ENCODE measurements around the gene DENND2A.

DENND2A gene

DNA sequence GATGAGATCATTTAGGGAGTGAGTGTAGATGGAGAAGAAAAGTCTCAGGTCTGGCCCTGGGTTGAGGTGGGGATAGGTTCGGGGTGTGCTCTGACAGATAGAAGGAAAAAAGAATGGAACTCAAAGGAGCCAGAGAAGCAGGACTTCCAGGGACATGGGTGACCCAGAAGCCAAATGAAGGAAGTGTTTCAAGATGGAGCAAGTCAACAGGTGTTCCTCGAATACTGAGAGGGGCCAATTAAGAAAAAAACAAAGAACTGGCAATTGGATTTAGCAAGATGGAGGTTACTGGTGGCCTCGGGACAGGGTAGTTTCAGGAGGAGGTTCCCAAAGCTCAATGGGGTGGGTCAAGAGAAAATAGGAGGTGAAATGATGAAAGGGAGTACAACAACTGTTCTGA, 40.3 kb downstream of the DENND2A start:
- TF ChIP-seq, protein P1, sequence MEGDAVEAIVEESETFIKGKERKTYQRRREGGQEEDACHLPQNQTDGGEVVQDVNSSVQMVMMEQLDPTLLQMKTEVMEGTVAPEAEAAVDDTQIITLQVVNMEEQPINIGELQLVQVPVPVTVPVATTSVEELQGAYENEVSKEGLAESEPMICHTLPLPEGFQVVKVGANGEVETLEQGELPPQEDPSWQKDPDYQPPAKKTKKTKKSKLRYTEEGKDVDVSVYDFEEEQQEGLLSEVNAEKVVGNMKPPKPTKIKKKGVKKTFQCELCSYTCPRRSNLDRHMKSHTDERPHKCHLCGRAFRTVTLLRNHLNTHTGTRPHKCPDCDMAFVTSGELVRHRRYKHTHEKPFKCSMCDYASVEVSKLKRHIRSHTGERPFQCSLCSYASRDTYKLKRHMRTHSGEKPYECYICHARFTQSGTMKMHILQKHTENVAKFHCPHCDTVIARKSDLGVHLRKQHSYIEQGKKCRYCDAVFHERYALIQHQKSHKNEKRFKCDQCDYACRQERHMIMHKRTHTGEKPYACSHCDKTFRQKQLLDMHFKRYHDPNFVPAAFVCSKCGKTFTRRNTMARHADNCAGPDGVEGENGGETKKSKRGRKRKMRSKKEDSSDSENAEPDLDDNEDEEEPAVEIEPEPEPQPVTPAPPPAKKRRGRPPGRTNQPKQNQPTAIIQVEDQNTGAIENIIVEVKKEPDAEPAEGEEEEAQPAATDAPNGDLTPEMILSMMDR (IDR thresholded peaks at IDR 0.05), result no peak
- Histone ChIP-seq H3K27ac (no peak overlapping the region), H3K36me3 (no peaks in the 10 kb centered on the region)

DNA sequence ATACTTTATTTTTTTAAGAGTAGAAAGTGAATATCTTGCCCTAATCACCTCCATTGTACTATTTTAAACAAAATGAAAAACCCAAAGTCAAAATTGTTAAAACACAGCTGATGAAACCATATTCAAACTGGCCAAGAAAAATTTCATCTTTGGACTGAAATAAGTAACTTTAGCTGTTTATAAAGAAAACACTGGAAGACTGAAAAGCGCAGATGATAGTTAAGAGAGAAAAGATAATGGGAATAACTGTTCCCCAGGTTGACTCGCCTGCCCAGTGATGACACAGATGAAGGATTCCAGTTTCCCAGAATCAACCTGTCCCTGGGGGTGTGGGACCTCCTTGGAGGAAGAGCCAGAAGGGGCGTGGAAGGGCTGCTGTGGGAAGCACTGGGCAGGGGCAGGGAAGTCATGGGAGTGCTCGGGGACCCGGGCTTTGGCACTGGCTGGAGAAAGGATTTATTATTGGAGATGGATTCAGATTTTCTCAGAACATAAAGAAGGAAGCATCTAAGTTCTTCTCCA, 43.1 kb downstream of the DENND2A start:
- TF ChIP-seq, protein P1 (IDR thresholded peaks at IDR 0.05), result no peak

More for the DNA sequence above, 40.3 kb downstream of the DENND2A start:
- DNase-seq, result no peak
- Histone ChIP-seq H3K27me3 (peaks cover 0 to 5% of the 10 kb centered on the region in 2 donors), H3K4me3 (no peak overlapping the region), H3K4me1 (peaks cover 0 to 2% (median 0%) of the 10 kb centered on the region in 4 donors), H3K9me3 (no peaks in the 10 kb centered on the region)
- intact Hi-C loops (cut with DNase I; ENCODE audit: low total_unique reads), result no loop called here

DNA sequence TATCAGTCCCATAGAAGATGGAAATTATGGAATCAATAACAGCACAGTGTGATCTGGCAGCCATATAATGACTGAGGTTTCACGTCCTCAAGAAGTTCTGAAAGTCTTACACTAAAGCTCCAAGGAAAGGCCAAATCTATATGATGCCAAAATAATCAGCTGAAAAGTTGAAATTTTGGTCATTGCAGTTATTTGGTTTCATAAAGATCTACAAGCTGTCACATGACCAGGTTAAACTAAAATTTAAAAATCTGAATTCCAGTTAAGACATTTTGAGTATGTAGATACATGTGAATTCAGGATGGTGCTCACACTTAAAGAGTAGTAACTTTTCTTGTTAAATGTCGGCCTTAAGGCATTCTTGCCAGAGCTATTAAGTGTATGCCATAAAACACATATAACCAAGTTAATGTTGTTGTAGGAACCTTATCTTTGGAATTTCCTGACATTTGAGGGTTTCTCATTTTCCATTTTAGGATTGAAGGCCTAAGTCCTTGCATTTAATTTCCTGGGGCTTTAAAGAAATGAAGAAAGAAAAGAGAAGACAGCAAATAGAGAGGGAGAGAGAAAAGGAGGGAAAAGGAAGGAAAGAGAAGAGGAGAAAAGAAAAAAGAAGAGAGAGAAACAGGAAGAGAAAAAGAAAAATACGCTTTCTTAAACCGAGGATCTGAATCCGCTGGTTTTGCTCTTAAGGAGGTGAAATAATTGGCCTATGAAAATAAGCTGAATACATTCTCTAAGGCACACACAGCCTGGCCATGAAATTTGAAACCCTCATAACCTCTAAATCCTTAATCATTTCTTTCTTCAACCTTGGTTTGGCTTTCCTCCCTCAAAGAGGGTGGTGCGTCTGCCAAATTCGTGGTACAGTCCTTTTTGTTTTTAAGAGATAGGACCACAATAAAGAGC, 43.8 kb downstream of the DENND2A start:
- Histone ChIP-seq H3K9me3 (no peaks in the 10 kb centered on the region), H3K4me1 (peaks cover 0 to 2% (median 0%) of the 10 kb centered on the region in 4 donors), H3K27ac (no peak overlapping the region), H3K36me3 (no peaks in the 10 kb centered on the region), H3K4me3 (no peak overlapping the region), H3K27me3 (no peaks in the 10 kb centered on the region)
- intact Hi-C loops (cut with DNase I; ENCODE audit: low total_unique reads), result no loop called here
- TF ChIP-seq, protein P1 (IDR thresholded peaks at IDR 0.05), result no peak
- no peak for DNase-seq

More for the DNA sequence above, 43.1 kb downstream of the DENND2A start:
- Histone ChIP-seq H3K36me3 (no peaks in the 10 kb centered on the region), H3K4me1 (peaks cover 0 to 2% (median 0%) of the 10 kb centered on the region in 4 donors), H3K27ac (no peak overlapping the region), H3K27me3 (peaks cover 0 to 5% of the 10 kb centered on the region in 2 donors), H3K4me3 (no peak overlapping the region), H3K9me3 (no peaks in the 10 kb centered on the region)
- DNase-seq, result no peak
- intact Hi-C loops (cut with DNase I; ENCODE audit: low total_unique reads), result no loop called here

DNA sequence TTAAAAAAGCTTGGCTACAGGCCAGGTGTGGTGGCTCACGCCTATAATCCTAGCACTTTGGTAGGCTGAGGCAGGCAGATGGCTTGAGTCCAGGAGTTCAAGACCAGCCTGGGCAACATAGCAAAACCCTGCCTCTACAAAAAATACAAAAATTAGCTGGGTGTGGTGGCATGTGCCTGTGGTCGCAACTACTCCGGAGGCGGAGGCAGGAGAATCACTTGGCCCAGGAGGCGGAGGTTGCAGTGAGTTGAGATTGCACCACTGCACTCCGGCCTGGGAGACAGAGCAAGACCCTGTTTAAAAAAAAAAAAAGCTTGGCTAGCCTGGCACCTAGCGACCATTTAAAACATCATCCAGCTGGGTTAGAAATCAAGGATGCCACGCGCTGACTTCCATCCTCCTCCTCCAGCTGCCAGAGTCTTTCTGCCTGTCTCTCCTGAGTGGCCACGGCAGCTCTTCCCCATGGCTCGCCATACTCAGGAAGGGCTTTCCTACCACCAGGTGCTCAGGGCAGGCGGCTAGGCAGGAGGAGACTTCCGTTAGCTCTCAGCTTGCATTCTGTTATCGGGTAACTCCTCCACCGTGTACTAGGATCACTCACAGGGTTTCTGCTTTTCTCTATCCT, 45.0 kb downstream of the DENND2A start:
- DNase-seq, result no peak
- Histone ChIP-seq H3K36me3 (no peaks in the 10 kb centered on the region), H3K27me3 (no peaks in the 10 kb centered on the region), H3K4me1 (peaks cover 0 to 2% (median 0%) of the 10 kb centered on the region in 4 donors), H3K4me3 (no peak overlapping the region), H3K27ac (no peak overlapping the region), H3K9me3 (no peaks in the 10 kb centered on the region)
- TF ChIP-seq, protein P1 (IDR thresholded peaks at IDR 0.05), result no peak
- intact Hi-C loops (cut with DNase I; ENCODE audit: low total_unique reads), result no loop called here

DNA sequence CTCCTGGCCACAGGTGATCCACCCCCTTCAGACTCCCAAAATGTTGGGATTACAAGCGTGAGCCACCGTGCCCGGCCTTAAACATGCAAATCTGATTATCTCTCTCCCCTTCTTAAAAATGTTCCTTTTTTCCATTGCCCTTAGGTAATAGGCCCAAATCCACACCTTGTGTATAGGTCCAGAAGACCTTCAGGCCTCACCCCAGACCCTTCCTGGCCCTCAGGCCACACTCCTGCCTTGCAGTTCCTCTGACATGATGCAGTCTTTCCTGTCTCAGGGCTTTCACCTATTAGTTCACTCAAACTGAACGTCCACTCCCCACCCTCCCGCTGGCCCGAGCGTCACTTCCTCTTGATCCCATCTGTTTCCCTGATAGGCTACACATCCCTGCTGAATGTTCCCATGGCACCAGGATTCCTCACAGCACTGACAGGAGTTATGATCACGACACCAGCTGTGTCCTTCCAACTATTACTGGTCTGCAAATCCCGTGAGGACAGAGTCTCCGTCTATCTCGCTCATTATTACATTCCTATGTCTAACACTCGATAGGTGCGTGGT, 46.4 kb downstream of the DENND2A start:
- intact Hi-C loops (cut with DNase I; ENCODE audit: low total_unique reads), result no loop called here
- Histone ChIP-seq H3K9me3 (no peaks in the 10 kb centered on the region), H3K36me3 (no peaks in the 10 kb centered on the region), H3K4me3 (no peak overlapping the region), H3K4me1 (peaks cover 0 to 2% (median 0%) of the 10 kb centered on the region in 4 donors), H3K27ac (no peak overlapping the region), H3K27me3 (no peaks in the 10 kb centered on the region)
- no peak for DNase-seq
- TF ChIP-seq, protein P1 (IDR thresholded peaks at IDR 0.05), result no peak
